Measurements from ENCODE around the gene CTNNA3. TPM values are rescaled to one million over a fixed set of nuclear protein-coding genes. Genes with fewer than 3 reads are reported as not detected.

The CTNNA3 gene
- polyA plus RNA-seq (2011; rRNA removed) (not detected in 2 replicates), polyA minus RNA-seq (2011; rRNA and poly(A)+ RNA removed) (not detected in 2 replicates)

DNA sequence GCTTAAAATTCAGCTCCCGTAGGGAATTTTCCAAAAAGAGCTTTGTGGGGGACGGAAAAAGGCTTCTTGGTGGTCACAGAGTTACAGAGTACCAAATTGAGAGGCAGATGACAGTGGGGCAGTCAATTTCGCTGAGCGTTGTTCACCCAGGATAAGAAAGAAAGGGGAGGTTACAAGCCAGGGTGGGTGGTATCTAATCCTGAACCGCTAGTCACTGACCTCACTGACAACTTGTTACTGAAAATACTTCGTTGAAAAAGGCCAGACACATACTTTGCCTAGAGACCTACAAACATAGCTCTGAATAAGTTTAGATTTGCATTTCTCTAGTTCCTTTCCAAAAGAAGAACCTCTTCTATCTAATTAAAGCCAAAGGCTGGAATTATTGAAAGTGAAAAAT, at the start of gene CTNNA3:
TSS of gene CTNNA3 (minus strand) at position 167 of the 400 bp plus-strand sequence.
- no peaks in the 10 kb centered on the region; the same call in 1 of the 2 replicates for H3K27me3 ChIP-seq (ENCODE audit: control insufficient read depth, insufficient read depth, low read length)
- ChIA-PET POLR2A (no interaction called here), CTCF (interaction anchor here (4.8 kb wide), 1 partner anchor 81 kb away, joined by 131 read pairs; no protein-coding TSS in a partner anchor)
- no peak for DNase-seq (ENCODE audit: low read depth)
- H3K4me3 ChIP-seq (ENCODE audit: low read depth, low read length), result no peak within 1 kb of the TSS
- TF ChIP-seq, protein P1, sequence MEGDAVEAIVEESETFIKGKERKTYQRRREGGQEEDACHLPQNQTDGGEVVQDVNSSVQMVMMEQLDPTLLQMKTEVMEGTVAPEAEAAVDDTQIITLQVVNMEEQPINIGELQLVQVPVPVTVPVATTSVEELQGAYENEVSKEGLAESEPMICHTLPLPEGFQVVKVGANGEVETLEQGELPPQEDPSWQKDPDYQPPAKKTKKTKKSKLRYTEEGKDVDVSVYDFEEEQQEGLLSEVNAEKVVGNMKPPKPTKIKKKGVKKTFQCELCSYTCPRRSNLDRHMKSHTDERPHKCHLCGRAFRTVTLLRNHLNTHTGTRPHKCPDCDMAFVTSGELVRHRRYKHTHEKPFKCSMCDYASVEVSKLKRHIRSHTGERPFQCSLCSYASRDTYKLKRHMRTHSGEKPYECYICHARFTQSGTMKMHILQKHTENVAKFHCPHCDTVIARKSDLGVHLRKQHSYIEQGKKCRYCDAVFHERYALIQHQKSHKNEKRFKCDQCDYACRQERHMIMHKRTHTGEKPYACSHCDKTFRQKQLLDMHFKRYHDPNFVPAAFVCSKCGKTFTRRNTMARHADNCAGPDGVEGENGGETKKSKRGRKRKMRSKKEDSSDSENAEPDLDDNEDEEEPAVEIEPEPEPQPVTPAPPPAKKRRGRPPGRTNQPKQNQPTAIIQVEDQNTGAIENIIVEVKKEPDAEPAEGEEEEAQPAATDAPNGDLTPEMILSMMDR (IDR thresholded peaks at IDR 0.05; ENCODE audit: insufficient read depth, low read depth, low read length), result no peak
- H3K36me3 ChIP-seq (ENCODE audit: control insufficient read depth, insufficient read depth, low read length), result no peaks in the 10 kb centered on the region

DNA sequence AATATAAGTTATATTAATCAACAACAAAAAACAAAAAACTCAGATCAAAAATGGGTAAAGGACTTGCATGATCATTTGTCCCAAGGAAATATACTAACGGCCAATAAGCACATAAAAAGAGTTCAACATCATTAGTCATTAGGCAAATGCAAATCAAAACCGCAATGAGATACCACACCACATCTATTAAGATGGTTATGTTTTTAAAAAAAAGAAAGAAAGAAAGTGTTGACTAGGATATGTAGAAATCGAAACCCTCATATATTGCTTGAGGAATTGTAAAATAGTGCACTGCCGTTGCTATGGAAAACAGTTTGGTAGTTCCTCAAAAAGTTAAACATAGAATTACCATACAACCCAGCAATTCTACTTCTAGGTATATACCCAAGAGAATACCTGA, 39.4 kb upstream of the CTNNA3 start:
- POLR2A ChIA-PET, result no interaction called here
- Histone ChIP-seq H3K27me3 (ENCODE audit: control insufficient read depth, insufficient read depth, low read length) (no peaks in the 10 kb centered on the region), H3K4me3 (ENCODE audit: low read depth, low read length) (no peak overlapping the region), H3K36me3 (ENCODE audit: control insufficient read depth, insufficient read depth, low read length) (no peaks in the 10 kb centered on the region)
- no peak for DNase-seq (ENCODE audit: low read depth)
- CTCF ChIA-PET, result no interaction called here
- TF ChIP-seq, protein P1 (IDR thresholded peaks at IDR 0.05; ENCODE audit: insufficient read depth, low read depth, low read length), result no peak

DNA sequence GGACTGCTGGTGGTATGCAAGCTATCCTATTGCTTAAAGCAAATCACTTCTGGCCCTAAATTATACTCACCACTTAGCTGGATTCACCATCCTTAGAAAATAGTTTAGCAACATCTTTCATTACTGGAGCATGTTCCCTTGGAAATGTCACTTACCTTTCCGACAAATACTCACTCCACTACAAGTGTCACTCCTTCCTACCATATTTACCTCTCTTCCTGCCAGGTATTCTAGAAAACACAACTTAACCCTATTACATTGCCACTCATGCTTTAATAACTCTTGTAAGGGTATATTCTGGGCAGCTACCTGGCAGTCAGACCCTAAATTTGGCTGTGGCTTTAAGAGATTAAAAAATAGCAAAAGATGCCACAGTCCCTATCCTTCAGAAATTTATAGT, 37.5 kb upstream of the CTNNA3 start:
- H3K4me3 ChIP-seq (ENCODE audit: low read depth, low read length), result no peak overlapping the region
- CTCF ChIA-PET, result no interaction called here
- POLR2A ChIA-PET, result no interaction called here
- no peaks in the 10 kb centered on the region for H3K27me3 ChIP-seq (ENCODE audit: control insufficient read depth, insufficient read depth, low read length)
- no peaks in the 10 kb centered on the region for H3K36me3 ChIP-seq (ENCODE audit: control insufficient read depth, insufficient read depth, low read length)
- no peak for DNase-seq (ENCODE audit: low read depth)
- TF ChIP-seq, protein P1 (IDR thresholded peaks at IDR 0.05; ENCODE audit: insufficient read depth, low read depth, low read length), result no peak

DNA sequence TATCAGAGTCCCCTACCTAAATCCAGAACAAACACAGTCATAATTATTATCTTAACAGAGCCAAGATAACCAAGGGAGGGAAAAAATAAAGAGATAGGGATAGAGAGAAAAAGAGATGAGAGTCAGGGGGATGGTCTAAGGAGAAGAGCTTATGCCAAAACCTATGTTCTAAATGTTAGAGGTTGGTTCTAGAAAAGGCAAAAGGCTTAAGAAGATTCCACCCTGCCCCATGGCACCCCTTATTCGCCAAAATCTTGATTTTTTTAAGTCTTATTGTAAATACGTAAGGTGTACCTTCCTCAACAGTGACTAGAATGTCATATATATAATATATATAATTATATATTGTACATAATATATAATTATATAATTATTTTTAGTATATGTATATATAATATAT, 29.6 kb upstream of the CTNNA3 start:
- TF ChIP-seq, protein P1 (IDR thresholded peaks at IDR 0.05; ENCODE audit: insufficient read depth, low read depth, low read length), result no peak
- DNase-seq (ENCODE audit: low read depth), result no peak
- Histone ChIP-seq H3K27me3 (ENCODE audit: control insufficient read depth, insufficient read depth, low read length) (no peaks in the 10 kb centered on the region), H3K36me3 (ENCODE audit: control insufficient read depth, insufficient read depth, low read length) (no peaks in the 10 kb centered on the region), H3K4me3 (ENCODE audit: low read depth, low read length) (no peak overlapping the region)
- ChIA-PET CTCF (no interaction called here), POLR2A (no interaction called here)

DNA sequence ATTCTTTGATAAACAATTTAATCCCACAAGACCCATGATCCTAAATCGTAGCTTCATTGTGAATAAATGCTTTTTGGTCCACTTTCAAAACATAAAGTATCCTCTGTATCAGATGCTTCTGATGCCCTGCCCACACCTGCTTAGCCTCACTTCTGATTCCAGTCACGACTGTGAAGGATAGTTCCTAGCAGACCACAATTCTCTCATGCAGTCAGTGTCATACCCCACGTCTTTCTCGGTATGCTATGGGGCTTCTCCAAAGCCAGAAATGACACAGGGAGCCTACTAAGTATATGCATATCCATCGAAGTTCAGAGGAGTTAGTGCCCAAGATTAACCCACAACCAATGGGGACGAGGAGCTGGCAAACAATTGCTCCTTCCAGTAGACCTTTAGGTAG, 27.6 kb upstream of the CTNNA3 start:
- no peaks in the 10 kb centered on the region for H3K27me3 ChIP-seq (ENCODE audit: control insufficient read depth, insufficient read depth, low read length)
- TF ChIP-seq, protein P1 (IDR thresholded peaks at IDR 0.05; ENCODE audit: insufficient read depth, low read depth, low read length), result no peak
- POLR2A ChIA-PET, result no interaction called here
- no peak overlapping the region for H3K4me3 ChIP-seq (ENCODE audit: low read depth, low read length)
- CTCF ChIA-PET, result no interaction called here
- no peaks in the 10 kb centered on the region for H3K36me3 ChIP-seq (ENCODE audit: control insufficient read depth, insufficient read depth, low read length)
- no peak for DNase-seq (ENCODE audit: low read depth)

Data from BJ (cell line).